K562 (cell line): ENCODE results near the gene TRPM4. TPM values are rescaled to one million over a fixed set of nuclear protein-coding genes. Genes with fewer than 3 reads are reported as not detected.

Experiments used
- BRF2 ChIP-seq: IDR thresholded peaks from 3 replicates; pipeline ENCODE4 v1.6.1; 2011; ENCODE audit warnings: borderline replicate concordance, mild to moderate bottlenecking; ENCODE audit not compliant: insufficient read length, insufficient read depth
- DLX4 ChIP-seq: fragments of 250-450 bp; sonication (Bioruptor Pico); IDR thresholded peaks from 2 replicates; pipeline ENCODE4 v1.6.1; 2021; ENCODE audit warnings: mild to moderate bottlenecking
- FOSL1 ChIP-seq: fragments of 200-800 bp; sonication (Bioruptor generic); conservative IDR thresholded peaks from 2 replicates; pipeline ENCODE4 v1.6.1; 2016; ENCODE audit warnings: missing genetic modification characterization, missing compliant biosample characterization
- FOXK2 ChIP-seq, 2 experiments: fragments of 450-650 bp; IDR thresholded peaks in 1 of 2; conservative IDR thresholded peaks in 1 of 2; 2 replicates each; pipeline ENCODE4 v1.6.1; 2016; ENCODE audit warnings: low read depth in 2 of 2, mild to moderate bottlenecking in 1 of 2
- FOXO4 ChIP-seq: fragments of 450-650 bp; formaldehyde crosslinking; IDR thresholded peaks from 2 replicates; pipeline ENCODE4 v1.4.0; 2020; ENCODE audit warnings: mild to moderate bottlenecking, moderate library complexity
- GTF2B ChIP-seq: IDR thresholded peaks from 2 replicates; pipeline ENCODE4 v1.6.1; 2011; ENCODE audit not compliant: insufficient read length; ENCODE audit errors: extremely low read depth
- GTF2F1 ChIP-seq: IDR thresholded peaks from 2 replicates; pipeline ENCODE4 v1.6.1; 2011; ENCODE audit warnings: low read depth, low read length, improper control_type of control experiment
- IRF9 ChIP-seq: fragments of 450-650 bp; IDR thresholded peaks from 2 replicates; pipeline ENCODE4 v1.6.1; 2016; ENCODE audit warnings: missing biosample characterization, missing genetic modification characterization
- MCM2 ChIP-seq: fragments of 450-650 bp; IDR thresholded peaks from 2 replicates; pipeline ENCODE4 v1.6.1; 2017; ENCODE audit warnings: low read depth, mild to moderate bottlenecking
- MNT ChIP-seq, 2 experiments: fragments of 450-650 bp; conservative IDR thresholded peaks; 2 replicates each; pipeline ENCODE4 v1.6.1; 2017; ENCODE audit warnings: mild to moderate bottlenecking in 2 of 2, moderate library complexity in 2 of 2
- NONO ChIP-seq, 2 experiments: fragments of 200-400 bp in 1 of 2; fragments of 450-650 bp in 1 of 2; formaldehyde crosslinking in 1 of 2; IDR thresholded peaks; 2 replicates each; pipeline ENCODE4 v1.6.1; 2017; ENCODE audit warnings: low read depth in 2 of 2, mild to moderate bottlenecking in 2 of 2, moderate library complexity in 2 of 2, low read length in 1 of 2
- NR2C2 ChIP-seq, 2 experiments: fragments of 200-800 bp in 1 of 2; sonication (Bioruptor generic) in 1 of 2; sonication (generic) in 1 of 2; formaldehyde crosslinking in 1 of 2; IDR thresholded peaks; 2 replicates each; pipeline versions ENCODE4 v1.6.1 to v1.8.0; 2016 to 2022; ENCODE audit warnings: mild to moderate bottlenecking in 1 of 2, missing compliant biosample characterization in 1 of 2, missing genetic modification characterization in 1 of 2, missing genetic modification reagents in 1 of 2
- NUFIP1 ChIP-seq: fragments of 450-650 bp; IDR thresholded peaks from 2 replicates; pipeline ENCODE4 v1.6.1; 2018; ENCODE audit not compliant: partially characterized antibody
- POLR2B ChIP-seq: fragments of 450-650 bp; IDR thresholded peaks from 2 replicates; pipeline ENCODE4 v1.6.1; 2018; ENCODE audit warnings: low read depth; ENCODE audit not compliant: partially characterized antibody
- RBFOX2 ChIP-seq: fragments of 200-400 bp; formaldehyde crosslinking; IDR thresholded peaks from 2 replicates; pipeline ENCODE4 v1.6.1; 2017; ENCODE audit warnings: low read depth, mild to moderate bottlenecking, low read length, moderate library complexity
- SMC3 ChIP-seq: conservative IDR thresholded peaks from 2 replicates; pipeline ENCODE4 v1.6.1; 2011; ENCODE audit warnings: low read depth, low read length, improper control_type of control experiment; ENCODE audit not compliant: insufficient read depth
- SNAPC5 ChIP-seq: fragments of 250-450 bp; sonication (Bioruptor Pico); IDR thresholded peaks from 2 replicates; pipeline ENCODE4 v1.8.0; 2021; ENCODE audit warnings: moderate library complexity, mild to moderate bottlenecking, inconsistent platforms
- SUPT5H ChIP-seq: fragments of 450-650 bp; IDR thresholded peaks from 2 replicates; pipeline ENCODE4 v1.6.1; 2016
- ZBED1 ChIP-seq: IDR thresholded peaks from 2 replicates; pipeline ENCODE4 v1.6.1; 2014
- ZFX ChIP-seq: sonication (generic); formaldehyde crosslinking; IDR thresholded peaks from 2 replicates; pipeline ENCODE4 v1.8.0; 2022; ENCODE audit warnings: mild to moderate bottlenecking, missing genetic modification reagents, moderate library complexity
- ZNF232 ChIP-seq: sonication (generic); formaldehyde crosslinking; IDR thresholded peaks from 2 replicates; pipeline ENCODE4 v1.8.0; 2022; ENCODE audit warnings: mild to moderate bottlenecking, missing genetic modification reagents
- ZNF316 ChIP-seq: fragments of 450-650 bp; IDR thresholded peaks from 2 replicates; pipeline ENCODE4 v1.6.1; 2016
- polyA plus RNA-seq, 8 experiments: library from polyadenylated mRNA; depleted of rRNA in 4 of 8; stranded (reverse) in 5 of 8; unstranded in 3 of 8; fragments of >200 nt; fragmentation: Nextera tagmentation in 2 of 8; fragmentation: Illumina TruSeq in 1 of 8; extraction: Ambion mirVana in 2 of 8; extraction: Trizol in 1 of 8; gene quantifications; 2 replicates each; pipeline versions ENCODE4 v1.2.1 to v1.2.3, GENCODE V29; 2011 to 2014; ENCODE audit warnings: inconsistent platforms in 1 of 8, missing spikeins in 1 of 8
- total RNA-seq, 7 experiments: library from RNA; depleted of rRNA in 6 of 7; stranded (reverse); fragments of >200 nt in 6 of 7; fragmentation: Illumina TruSeq in 2 of 7; extraction: Trizol in 2 of 7; gene quantifications; 2 replicates each; pipeline versions ENCODE4 v1.2.1 to v1.2.3, GENCODE V29; 2011 to 2021; ENCODE audit warnings: low replicate concordance in 1 of 7

TRPM4 gene
- total and polyA plus RNA-seq, 9 of the 15 experiments (the other 6 are each of a cell fraction or from before 2014, with no cell fraction given), result 6.5 to 45.4 (median 15.2) TPM

GRCh38 chr19:49129238-49129583 is 28.4 kb upstream of the TRPM4 start (continued):
- TF ChIP-seq MNT (conservative IDR thresholded peaks at IDR 0.05), result peak; percentile 90 to 94
- no peak for TF ChIP-seq FOSL1 (tag)
- no peak for TF ChIP-seq FOXO4 (CRISPR knock-in tag)
- TF ChIP-seq SNAPC5 (CRISPR knock-in tag), result no peak
- TF ChIP-seq SMC3, result no peak
- no peak for TF ChIP-seq GTF2F1
- no peak for TF ChIP-seq NR2C2 (CRISPR knock-in tag; IDR thresholded peaks at IDR 0.05)
- no peak for TF ChIP-seq NR2C2 (tag; IDR thresholded peaks at IDR 0.05)
- no peak for TF ChIP-seq FOXK2 (conservative IDR thresholded peaks at IDR 0.05 in 1 of 2, IDR thresholded peaks at IDR 0.05 in 1 of 2; ENCODE audit: low read depth in 2 of 2)
- TF ChIP-seq DLX4 (CRISPR knock-in tag), result no peak
- no peak for TF ChIP-seq ZFX
- TF ChIP-seq ZBED1, result no peak
- TF ChIP-seq POLR2B, result peak; percentile 23
- TF ChIP-seq BRF2, result no peak
- no peak for TF ChIP-seq GTF2B
- TF ChIP-seq NONO (IDR thresholded peaks at IDR 0.05; ENCODE audit: low read depth in 2 of 2, low read length in 1 of 2), result no peak
- TF ChIP-seq ZNF316, result no peak
- TF ChIP-seq IRF9 (tag), result no peak
- peak; percentile 34 for TF ChIP-seq SUPT5H
- peak; percentile 78 for TF ChIP-seq RBFOX2
- TF ChIP-seq MCM2, result no peak
- TF ChIP-seq ZNF232 (CRISPR knock-in tag), result peak; percentile 69; the same call in 1 of the 2 replicates
- TF ChIP-seq NUFIP1, result no peak
